ENCODE results near the gene XIAP. TPM values are rescaled to one million over a fixed set of nuclear protein-coding genes. Genes with fewer than 3 reads are reported as not detected.
A peak's percentile ranks its signal among the peaks of the same experiment; 100 is the strongest.
"Not testable (repeated sequence)": the region's sequence is repeated elsewhere in the genome, so short reads cannot be mapped to it uniquely, and the experiment has no call there.

XIAP gene
- total RNA-seq (ENCODE audit: unreplicated experiment): 48.1 TPM
- long read RNA-seq, full-length matches to known transcripts: 3 of 4 reads
- long read RNA-seq, partial matches to known transcripts: 0 of 4 reads
- long read RNA-seq, other reads (novel, unspliced or antisense): 1 of 4 reads

DNA sequence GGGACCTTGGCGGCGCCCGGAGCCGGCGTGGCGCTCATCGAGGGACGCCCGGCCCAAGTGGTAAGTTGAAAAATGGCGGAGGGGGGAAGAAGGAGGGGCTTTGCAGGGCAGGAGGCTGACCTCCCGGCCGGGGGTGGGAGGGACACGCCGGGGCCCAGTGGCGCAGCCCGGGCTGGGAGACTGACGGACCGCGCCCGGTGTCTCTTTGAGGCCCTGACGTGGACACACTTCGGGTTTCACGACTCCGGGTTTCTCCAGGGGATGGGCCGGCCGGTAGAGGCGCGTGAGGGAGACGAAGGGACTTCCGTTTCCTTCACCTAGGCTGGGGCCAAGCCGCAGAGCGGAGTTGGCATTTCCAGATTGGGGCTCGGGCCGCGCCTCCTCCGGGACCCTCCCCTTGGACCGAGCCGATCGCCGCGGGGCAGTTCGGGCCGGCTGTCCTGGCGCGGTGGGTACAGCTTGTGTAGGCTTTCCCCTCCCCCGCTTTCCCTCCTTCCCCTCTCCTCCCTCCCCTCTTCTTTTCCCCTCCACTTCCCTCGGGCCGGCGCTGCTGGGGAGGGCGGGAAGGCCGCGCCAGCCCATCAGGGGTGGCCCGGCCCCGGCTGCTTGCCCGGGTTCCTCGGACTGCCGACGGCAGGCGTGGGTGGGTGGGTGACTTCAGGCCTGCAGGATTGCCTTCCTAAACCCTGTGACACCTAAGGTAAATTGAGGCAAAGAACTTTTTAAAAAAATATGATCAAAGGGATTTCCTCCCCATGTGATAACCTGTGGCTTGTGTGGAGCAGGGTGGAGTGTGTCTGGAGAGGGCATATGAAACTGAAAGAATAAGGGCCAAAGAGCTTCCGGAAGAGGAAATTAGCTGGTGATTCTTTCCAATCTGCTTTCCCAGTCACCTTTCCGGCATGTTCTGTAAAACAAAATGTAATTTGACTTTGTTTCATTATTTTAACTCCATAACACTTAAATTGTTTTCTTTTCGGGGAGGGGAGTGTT lies at the start of gene XIAP:
TSS of gene XIAP (plus strand) at position 208 of the 993 bp plus-strand sequence. CDS start 25,610 bp downstream, outside the sequence.
- peaks cover 13% of the 10 kb centered on the region for H3K4me1 Mint-ChIP-seq (ENCODE audit: unreplicated experiment)
- peaks cover 6% of the 10 kb centered on the region for H3K27me3 Mint-ChIP-seq (ENCODE audit: unreplicated experiment)
- H3K4me3 Mint-ChIP-seq (ENCODE audit: unreplicated experiment): peak within 1 kb of the TSS; percentile 93
- no peaks in the 10 kb centered on the region for H3K36me3 Mint-ChIP-seq (ENCODE audit: low read depth, unreplicated experiment)
- no peak for TF ChIP-seq CTCF (IDR thresholded peaks at IDR 0.05; ENCODE audit: unreplicated experiment)
- DNase-seq (ENCODE audit: low spot score): peak; percentile 75
- H3K27ac Mint-ChIP-seq (ENCODE audit: unreplicated experiment): peak within 1 kb of the TSS; percentile 96
- H3K9me3 Mint-ChIP-seq (ENCODE audit: unreplicated experiment): no peaks in the 10 kb centered on the region

- no peak for TF ChIP-seq CTCF (IDR thresholded peaks at IDR 0.05; ENCODE audit: unreplicated experiment)
- Mint-ChIP-seq H3K9me3 (ENCODE audit: unreplicated experiment) (no peaks in the 10 kb centered on the region), H3K27ac (ENCODE audit: unreplicated experiment) (no peak overlapping the region)
Measured at GRCh38 chrX:123814343-123814742, 45.5 kb upstream of the XIAP start.

GRCh38 chrX:123814934-123815394 lies 44.9 kb upstream of the XIAP start:
- DNase-seq (ENCODE audit: low spot score); H3K36me3 Mint-ChIP-seq (ENCODE audit: low read depth, unreplicated experiment); H3K27me3 Mint-ChIP-seq (ENCODE audit: unreplicated experiment); H3K4me1 Mint-ChIP-seq (ENCODE audit: unreplicated experiment); H3K9me3 Mint-ChIP-seq (ENCODE audit: unreplicated experiment); H3K27ac Mint-ChIP-seq (ENCODE audit: unreplicated experiment); H3K4me3 Mint-ChIP-seq (ENCODE audit: unreplicated experiment): not testable (repeated sequence)

More at GRCh38 chrX:123814343-123814742, 45.5 kb upstream of the XIAP start:
- DNase-seq (ENCODE audit: low spot score): no peak
- no peaks in the 10 kb centered on the region for H3K4me1 Mint-ChIP-seq (ENCODE audit: unreplicated experiment)
- H3K4me3 Mint-ChIP-seq (ENCODE audit: unreplicated experiment): no peak overlapping the region
- no peaks in the 10 kb centered on the region for H3K36me3 Mint-ChIP-seq (ENCODE audit: low read depth, unreplicated experiment)
- H3K27me3 Mint-ChIP-seq (ENCODE audit: unreplicated experiment): no peaks in the 10 kb centered on the region

DNA sequence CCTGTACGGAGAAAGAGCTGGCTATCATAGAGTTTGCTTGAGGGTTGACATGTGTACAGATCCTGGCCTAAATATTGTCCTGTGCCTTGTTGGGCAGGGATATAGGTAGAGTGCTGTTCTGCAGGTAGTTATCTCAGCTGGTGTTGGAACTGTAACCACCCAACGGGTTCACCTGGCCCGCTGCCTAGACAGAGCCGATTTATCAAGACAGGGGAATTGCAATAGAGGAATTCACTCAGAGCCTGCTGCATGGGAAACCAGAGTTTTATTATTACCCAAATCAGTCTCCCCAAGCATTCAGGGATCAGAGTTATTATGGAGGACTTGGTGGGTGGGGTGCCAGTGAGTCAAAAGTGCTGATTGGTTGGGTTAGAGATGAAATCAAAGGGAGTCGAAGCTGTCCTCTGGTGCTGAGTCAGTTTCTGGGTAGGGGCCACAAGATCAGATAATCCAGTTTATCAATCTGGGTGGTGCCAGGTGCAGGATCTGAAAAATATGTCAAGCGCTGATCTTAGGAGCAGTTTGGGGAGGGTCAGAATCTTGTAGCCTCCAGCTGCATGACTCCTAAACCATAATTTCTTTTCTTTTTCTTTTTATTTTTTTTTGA lies 42.5 kb upstream of the XIAP start:
- Mint-ChIP-seq H3K9me3 (ENCODE audit: unreplicated experiment) (no peaks in the 10 kb centered on the region), H3K27ac (ENCODE audit: unreplicated experiment) (no peak overlapping the region), H3K4me3 (ENCODE audit: unreplicated experiment) (no peak overlapping the region), H3K36me3 (ENCODE audit: low read depth, unreplicated experiment) (no peaks in the 10 kb centered on the region), H3K4me1 (ENCODE audit: unreplicated experiment) (no peaks in the 10 kb centered on the region), H3K27me3 (ENCODE audit: unreplicated experiment) (no peaks in the 10 kb centered on the region)
- TF ChIP-seq CTCF (IDR thresholded peaks at IDR 0.05; ENCODE audit: unreplicated experiment): no peak
- DNase-seq (ENCODE audit: low spot score): no peak

DNA sequence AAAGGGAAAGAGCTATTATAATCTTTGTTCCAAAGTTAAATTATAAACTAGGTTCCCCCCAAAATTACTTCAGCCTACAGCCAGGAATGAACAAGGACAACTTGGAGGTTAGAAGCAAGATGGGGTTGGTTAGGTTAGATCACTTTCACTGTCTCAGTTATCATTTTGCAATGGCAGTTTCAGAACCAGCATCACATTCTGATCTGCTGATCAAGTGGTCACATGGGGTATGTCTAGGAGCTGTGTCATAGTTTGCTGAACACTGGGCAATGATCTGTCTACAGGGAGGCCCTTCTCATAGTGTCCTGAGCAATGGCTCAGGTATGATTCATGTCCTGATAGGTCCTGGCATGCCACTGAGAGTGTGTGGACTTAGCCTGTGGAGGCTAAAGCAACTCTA lies 41.6 kb upstream of the XIAP start:
- Mint-ChIP-seq H3K4me1 (ENCODE audit: unreplicated experiment) (no peaks in the 10 kb centered on the region), H3K9me3 (ENCODE audit: unreplicated experiment) (no peaks in the 10 kb centered on the region), H3K36me3 (ENCODE audit: low read depth, unreplicated experiment) (no peaks in the 10 kb centered on the region), H3K27me3 (ENCODE audit: unreplicated experiment) (no peaks in the 10 kb centered on the region), H3K27ac (ENCODE audit: unreplicated experiment) (no peak overlapping the region), H3K4me3 (ENCODE audit: unreplicated experiment) (no peak overlapping the region)
- no peak for DNase-seq (ENCODE audit: low spot score)
- TF ChIP-seq CTCF (IDR thresholded peaks at IDR 0.05; ENCODE audit: unreplicated experiment): no peak

All from endothelial cell (in vitro differentiated cells).